ENCODE results near the gene MTMR1.

Gene MTMR1

DNA sequence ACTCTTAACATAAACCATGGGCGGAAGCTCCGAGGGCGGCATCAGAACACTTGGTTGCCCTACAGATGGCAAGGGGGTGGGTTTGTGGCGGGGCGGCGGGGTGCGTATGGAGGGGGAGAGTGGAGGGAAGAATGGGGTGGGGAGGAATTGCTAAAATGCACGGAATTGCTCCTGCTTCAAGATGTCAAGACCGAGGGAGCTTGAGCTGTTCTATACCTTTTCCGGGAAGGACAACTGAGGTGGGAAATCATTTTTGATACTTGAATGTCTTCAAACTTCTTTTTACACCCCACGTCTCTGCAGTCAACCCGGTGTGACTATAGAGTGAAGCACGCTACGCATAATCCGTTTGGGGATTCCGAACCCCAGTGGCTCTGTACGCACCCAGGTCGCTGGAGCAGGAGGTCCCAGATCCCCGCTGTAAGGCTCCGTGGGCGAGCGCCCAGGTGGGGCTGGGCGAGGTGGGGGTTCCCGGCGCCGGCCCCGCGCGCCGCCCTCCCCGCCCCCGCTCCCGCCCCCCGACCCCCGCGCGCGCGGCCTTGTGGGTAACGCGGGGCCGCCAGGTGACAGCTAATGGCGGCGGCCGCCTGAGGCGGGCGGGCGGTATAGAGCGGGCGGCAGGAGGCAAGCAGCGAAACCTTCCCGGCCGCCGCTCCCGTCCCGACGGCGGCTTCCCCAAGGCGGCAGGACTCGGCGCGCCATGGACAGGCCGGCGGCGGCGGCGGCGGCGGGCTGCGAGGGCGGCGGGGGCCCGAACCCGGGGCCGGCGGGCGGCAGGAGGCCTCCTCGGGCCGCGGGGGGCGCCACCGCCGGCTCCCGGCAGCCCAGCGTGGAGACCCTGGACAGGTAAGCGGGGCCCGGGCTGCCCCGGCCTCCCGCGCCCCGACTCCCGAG lies at the start of gene MTMR1:
Gene MTMR1 (plus strand): TSS at position 566 of the 894 bp plus-strand sequence. CDS start 135 bp downstream, at position 701.
- DNase-seq = peak; percentile 35

DNA sequence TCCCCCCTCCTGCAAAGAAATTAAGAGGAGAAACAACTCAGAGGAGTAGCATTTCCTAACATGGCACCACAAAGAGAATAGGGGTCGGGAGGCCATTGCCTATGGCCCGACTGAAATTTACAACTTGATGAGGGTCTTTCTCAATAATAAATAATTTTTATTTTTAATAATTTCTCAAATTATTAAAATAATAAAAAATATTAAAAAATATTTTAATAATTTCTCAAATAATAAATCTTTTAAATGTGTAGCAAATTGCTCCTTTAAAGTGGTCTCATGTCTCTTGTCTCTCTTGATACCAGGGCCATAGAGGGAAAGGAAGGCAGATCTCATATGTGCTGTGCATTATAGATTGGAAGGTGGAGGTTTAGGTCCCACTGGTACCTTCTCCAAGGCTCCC lies 49.2 kb upstream of the MTMR1 start:
- DNase-seq = no peak

DNA sequence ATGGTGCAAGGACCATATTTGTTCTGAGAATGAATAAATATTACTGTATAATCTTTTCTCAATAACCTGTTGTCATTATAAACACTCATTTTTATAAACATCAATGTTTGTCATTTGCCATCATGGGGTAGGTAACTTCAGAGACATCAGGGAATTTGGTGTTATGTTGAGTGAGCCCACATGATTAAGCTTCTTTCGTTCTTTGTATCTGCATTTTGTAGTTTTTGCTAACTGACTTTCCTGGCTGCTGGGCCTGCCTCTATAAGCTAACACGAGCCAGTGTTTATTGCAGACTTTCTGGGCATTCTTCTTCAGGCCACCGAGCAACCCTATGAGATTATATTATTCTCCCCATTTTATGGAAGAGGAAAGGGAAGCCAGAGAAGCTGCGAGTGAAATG lies 48.8 kb upstream of the MTMR1 start:
- DNase-seq = no peak

DNA sequence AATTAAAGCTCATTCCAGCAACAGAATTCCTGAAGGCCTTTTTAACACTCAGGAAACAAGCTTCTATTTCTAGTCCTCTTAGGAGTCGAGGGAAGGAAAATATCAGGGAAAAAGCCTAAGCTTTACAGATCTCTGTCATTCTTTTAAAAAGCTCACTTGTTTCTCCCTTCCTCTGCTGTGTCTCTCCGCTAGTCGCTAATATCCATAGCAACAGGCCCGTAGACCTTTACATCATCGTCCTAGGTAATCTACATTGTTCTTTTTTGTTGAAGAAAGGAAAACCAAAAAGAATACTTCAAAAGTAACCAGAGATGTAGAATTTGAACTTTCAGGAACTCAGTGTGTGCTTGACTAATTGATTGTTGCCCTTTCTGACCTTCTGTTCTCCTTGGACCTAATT lies 45.9 kb upstream of the MTMR1 start:
- DNase-seq = no peak

DNA sequence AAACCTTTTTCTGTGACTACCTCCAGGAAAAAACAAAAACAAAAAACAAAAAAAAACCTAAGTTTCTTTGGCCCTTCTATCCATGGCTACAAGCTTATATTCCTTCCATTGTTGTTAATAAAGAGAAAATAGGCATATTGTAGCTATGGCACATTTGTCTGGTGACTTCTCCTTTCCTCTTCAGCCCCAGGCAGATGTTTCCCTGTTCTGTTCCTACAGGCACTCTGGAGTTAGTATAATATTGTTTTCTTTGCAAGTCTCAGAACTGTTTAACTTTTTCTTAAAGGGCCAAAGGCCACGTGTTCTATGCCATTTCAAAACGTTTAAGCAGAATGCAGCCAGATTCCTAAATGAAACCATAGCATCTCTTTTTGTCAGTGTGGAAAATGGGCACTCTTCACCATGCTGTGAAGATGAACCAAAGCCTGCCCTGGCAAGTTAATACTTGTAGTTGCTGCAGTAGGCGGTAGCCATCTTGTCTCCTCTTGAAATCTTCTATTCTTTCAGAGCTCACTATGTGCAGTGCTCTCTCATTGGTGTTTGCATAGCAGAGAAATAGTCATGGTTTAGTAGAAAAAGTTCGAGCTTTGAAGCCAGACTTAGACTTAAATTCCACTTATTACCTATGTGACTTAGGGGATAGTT lies 44.8 kb upstream of the MTMR1 start:
- DNase-seq = no peak

DNA sequence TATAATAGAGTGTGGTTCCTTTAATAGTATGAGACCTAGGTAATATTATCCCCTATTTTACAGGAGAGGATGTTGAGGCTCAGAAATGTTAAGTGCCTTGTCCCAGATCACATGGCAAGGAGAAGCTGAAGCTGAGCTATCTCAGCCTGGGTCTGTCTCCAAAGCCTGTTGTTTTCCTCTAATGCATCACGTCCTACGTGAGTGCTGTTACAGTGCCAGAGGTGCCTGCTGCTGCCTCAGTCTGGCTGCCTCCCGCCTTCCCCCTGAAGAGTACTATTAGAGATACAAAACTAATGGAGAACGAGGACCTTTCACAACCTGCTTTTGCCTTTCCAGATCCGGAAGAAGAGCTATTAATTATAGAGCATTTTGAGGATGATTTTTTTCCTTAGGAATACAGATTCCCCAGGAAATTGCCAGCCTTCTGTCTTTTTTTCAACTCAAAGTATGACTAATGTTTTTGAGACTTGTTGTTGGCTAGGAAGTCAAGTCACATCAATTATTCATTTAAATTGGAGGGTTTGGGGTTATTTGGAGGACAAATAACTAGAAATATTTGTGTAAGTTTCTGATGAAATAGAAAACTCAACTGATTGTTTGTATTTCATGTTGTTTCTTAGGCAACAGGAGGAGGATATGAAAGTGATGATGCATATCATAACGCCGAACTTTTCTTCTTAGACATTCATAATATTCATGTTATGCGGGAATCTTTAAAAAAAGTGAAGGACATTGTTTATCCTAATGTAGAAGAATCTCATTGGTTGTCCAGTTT lies 43.9 kb upstream of the MTMR1 start:
- DNase-seq = peak; percentile 1

DNA sequence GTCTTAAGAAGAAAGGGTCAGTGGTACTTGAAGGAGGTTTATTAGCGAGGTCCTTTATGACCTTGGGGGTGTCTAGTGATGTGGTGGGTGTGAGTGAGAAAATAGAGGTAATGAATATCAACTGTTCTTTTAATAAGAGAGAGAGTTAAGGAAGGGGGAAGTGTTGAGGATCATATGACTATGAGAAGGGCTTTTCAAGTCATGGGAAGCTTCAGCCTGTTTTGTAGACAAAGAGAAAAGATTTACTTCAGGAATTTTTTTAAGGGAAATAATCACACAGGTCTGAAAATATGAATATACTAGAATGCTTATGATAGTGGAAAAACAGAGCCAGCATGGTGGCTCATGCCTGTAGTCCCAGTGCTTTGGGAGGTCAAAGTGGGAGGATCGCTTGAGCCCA lies 41.3 kb upstream of the MTMR1 start:
- DNase-seq = no peak

DNA sequence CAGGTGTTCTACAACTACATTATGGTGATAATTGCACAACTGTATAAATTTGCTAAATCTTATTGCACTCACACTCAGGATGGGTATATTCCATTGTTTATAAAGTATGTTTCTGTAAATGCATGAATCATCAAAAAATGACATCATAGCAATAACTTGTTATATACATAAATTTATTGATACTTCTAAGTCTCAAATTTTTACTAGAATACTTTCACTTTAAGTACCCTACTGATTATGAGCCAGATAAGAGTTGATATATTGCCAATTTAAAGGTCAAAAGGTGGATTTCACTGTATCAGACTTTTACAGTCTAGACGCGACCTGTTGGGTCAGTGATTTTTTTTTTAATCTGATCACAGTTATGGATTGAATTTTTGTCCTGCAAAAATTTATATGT lies 37.4 kb upstream of the MTMR1 start:
- no peak for DNase-seq

DNA sequence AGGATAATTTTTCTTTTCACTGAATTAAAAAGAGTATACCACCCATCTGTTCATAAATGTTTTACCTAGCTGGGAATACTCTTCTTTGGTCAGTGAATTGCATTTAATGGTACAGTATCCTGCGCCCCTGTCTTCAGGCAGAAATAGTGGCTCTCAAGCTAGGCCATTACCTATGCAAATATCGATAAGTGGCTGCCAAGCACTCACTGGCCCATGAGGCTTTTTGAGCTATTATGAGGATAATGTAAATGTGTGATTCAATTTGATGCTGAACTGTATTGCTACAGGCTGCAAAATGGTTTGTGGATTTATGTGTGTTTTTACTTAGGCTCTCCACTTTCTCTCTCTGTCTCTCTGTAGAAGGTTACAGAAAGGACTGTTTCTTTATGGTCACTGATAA lies 30.1 kb upstream of the MTMR1 start:
- no peak for DNase-seq

DNA sequence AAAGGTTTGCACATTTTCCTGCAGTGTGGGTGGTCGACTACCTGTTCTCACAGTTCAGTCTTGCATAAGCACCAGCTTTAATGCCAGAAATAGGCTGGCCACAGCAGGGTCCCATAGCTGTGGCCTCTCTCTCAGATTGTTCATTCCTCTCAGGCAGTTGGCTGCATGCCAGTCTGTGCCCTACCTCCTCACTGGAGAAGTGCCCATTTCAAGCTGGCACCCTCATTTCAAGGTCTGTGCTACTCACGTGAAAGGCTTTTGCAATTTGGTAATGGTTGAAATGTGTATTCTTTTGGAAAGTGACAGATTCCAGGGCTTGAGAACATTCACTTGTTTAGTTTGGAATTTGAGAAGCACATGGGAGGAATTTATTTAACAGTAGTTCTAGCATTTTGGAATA lies 28.9 kb upstream of the MTMR1 start:
- no peak for DNase-seq

DNA sequence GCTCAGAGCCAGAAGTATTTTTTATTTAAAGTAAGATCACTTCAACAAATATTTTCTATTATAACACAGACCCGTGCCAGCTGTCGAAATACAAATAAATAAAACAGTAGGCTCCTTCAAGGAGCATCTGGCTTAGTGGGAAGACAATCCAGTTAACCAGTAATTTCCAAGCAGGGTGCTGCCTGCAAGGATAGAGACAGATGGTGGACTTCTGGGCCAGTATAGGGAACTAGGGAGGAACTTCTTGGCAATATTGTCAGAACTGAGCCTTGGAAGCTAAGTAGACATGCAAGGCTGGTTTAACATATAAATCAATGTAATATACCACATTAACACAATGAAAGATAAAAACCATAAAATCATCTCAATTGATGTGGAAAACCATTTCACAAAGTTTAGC lies 17.0 kb upstream of the MTMR1 start:
- no peak for DNase-seq

DNA sequence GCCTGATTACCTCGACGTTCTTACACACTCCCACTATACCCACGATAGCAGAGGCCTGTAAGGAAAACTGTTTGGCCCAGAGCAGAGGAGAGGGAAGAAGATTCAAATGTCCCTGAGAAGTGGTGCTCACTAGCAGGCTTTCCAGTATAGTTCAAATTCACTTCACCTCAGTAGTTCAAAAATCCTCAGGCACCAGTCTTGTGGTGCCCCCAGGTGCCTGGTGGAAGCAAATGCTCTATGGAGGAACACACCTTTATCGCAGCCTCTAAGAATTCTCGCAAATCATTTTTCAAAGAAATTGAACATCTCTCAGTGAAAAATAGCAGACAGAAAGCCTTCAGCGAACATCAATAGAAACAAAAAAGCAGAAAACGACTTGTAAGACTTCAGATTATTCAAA lies 12.2 kb upstream of the MTMR1 start:
- no peak for DNase-seq

DNA sequence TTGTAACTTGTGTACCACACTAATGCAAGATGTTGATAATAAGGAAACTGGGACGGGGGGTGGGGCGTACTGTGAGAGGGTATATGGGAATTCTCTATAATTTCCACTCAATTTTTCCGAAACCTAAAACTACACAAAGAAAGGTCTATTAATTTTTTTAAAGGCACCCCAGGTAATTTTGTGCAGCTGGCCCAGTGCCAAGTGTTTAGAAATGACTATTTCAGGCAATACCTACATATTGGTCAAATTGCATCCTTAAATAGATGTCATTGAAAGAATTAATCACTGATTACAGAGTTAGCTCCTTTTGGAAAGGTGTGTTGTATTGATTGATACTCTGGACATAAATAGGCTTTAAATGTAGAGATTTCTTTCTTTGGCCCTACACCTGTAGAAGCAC lies 10.1 kb upstream of the MTMR1 start:
- DNase-seq = no peak

DNA sequence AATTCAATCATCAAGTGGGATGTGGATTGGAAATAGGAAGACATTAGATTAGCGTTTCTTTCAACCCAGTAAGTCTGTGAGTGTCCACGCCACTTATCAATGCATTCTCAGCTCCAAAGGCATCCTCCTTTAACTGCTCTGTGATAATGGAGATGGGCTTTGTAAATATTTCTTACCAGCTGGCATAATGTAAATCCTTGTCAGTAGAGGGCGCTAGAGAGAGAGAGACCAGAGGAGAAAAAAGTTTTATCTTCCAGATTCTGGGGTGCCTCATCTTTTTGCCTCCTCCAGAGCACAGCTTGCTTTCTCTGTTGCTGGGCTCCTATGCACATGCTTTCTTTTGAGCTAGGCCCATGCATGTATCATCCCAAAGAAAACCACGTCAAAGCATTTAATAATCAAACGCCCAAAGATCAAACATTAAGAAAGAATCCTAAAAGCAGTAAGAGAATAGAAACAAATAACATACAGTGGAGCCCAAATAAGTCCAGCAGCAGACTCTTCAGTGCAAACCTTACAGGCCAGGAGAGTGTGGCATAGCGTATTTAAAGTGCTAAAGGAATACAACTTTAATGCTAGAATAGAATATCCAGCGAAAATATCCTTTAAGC lies 9.6 kb upstream of the MTMR1 start:
- DNase-seq = peak; percentile 67

DNA sequence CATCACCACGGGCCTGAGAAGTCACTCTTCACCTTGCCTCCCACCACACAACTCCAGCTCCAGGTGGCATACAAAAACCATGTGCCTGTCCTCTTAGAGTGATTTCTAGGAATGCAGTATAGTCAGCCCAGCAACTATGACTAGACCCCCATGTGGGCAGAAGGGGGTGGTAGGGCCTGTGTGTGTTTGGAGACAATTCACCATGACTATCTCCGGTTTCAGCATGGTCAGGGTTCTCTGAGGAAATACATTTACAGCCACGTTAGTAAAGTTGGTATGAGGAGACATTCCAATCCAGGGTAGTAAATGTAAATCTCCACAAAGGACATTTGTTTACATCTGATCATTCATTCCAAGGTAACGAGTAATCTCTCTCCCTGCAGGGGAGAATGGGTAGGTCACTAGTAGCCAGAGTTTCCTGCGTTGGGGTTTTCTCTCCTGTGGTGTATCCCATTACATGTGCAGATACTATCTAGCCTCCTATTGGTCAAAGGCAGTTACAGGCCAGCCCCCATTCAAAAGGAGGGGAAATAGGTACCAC lies 4.2 kb upstream of the MTMR1 start:
- DNase-seq = no peak

DNA sequence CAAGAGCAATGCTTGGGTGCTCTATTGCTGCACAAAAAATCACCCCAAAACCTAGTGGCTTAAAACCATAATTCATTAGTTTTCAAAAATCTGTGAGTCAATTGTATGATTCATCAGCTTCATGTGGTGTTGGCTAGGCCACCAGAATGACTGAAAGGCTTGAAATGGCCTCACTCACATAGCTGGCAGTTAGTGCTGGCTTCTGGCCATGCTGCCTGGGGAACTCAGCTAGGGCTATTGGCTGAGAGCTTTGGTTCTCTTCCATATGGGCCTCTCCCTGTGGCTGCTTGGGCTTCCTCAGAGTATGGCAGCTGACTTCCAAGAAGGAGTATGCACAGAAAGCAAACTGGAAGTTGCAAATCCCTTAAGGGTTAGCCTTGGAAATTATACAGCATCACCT lies 3.1 kb upstream of the MTMR1 start:
- DNase-seq = peak; percentile 8

DNA sequence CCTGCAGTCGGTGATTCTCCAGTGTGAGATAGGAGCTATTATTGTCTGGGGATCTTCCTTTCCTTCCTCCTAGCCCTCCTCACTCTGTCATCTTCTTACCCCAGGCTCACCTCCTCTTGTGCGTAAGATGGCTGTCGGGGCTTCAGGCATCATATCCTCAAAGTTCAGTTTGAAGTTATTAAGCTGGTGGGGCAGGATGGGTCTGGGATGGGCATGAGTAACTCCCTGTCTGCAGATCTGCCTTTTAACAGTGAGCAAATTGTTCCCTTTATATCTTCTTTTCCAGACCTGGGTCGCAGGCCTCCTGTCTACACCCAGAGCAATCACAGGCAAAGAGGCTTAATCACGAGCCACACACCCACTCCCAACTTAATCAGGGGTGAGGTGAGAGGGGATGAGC lies 900 bp upstream of the MTMR1 start:
- no peak for DNase-seq

DNA sequence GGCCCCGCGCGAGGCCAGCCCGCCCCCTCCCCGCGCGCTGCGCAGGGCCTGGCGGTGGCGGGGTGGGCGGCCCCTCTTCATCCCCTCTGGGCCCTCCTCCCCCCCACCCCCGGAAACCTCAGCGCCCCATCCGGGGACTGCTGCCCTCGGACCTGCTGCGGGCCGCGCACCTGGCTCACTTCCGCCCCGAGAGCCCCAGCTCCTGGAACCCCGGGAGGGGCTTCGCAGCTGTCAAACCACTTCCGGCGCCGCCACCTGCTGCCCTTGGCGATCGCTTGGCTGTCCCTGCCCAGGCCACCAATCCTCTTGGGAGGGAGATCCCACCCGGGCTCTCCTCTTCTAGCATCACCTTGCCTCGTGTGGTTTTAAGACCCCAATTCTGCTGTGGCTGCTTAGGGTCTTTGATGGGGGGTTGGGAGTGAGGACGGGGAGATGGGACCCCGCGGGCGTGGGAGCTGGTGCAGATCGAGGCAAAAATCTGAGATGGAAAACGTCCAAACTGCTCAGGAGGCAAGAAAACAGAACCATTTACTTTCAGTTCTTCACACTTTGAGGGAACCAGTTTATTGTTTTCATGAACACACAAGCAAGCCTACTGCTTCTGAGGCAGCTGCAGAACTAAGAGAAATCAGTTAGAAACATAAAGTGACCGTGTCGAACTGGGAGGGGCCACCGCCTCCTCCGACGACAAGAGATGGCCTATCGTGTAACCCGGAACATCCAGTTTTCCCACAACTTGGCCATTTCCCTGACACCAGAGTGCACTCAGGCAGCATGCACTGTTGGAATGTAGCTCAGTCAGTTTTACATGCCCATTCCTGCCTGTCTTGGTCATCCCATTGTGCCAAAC lies 754 bp downstream of the MTMR1 start:
- peak; percentile 56 for DNase-seq

DNA sequence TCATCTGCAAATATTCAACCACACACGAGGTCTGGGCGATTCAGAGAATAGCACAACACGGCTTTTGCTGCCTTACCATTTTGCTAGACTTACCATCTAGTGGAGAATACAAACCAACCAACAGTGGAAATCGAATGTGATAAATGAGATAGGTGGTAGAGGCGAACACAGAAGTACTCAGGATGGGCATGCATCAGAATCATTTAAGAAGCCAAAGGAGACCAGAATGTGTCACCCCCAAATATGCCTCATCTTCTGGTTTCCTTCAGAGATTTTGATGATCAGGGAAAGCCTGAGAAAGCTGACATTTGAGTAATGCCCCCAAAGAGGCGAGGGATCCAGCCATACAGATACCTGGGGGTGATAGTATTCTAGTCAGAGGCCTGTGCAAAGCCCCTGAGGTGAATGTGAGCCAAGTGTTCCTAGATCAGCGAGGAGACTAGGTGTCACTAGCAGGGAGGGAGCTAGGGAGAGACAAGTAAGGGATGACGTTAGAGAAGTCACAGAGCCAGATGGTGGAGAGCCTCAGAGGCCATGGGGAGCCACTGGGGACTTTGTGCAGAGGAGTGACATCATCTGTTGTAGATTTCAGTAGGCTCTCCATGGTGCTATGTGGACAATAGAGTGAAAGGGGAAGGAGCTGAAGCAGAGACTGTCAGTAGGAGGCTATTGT lies 1.7 kb downstream of the MTMR1 start:
- peak; percentile 40 for DNase-seq

DNA sequence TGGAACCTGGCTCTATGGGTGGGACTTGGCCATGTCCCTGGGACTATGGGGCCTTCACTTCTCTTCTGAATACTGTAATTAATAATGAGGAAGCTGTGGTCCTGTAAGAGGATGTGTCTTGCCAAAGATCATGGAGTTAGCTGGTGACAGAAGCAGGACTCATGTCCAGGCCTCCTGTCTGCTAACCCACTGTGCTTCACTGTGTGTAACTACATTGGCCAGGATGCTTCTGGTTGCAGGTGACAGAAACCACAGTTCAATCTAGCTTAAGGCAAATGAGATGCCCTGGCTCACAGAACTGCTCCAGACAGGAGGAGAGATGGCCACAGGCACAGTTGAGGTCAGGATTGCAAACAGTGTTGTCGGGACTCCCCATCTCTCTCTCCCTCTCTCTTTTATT lies 3.1 kb downstream of the MTMR1 start:
- DNase-seq = no peak

DNA sequence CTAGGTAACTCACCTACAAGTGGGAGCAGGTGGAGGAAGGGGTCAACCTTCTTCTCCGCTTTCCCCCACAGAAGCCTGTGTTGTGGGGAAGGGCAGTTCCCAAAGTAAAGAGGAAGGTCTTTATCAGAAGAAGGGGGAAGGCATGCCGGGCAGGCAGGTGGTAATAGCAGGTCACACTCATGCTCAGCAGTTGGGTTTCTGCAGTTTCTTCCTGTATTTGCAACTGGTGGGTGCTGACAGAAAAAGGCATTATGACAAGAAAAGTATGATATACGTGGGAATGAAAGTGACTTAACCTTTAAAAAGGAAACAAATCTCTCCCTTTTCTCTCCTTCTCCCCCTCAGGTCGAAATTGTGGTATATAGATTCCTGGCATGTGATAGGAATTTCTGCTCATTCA lies 3.7 kb downstream of the MTMR1 start:
- no peak for DNase-seq
